Left colon (tissue), 2 donors: ENCODE measurements around the gene ABCC10. TPM values are rescaled to one million over a fixed set of nuclear protein-coding genes. Genes with fewer than 3 reads are reported as not detected.

ENCODE experiments used
- ATAC-seq: fragments of 200-7000 bp; cut with Tn5 transposase; one replicate; pipeline ENCODE4 v1.9.1; 2020; ENCODE audit warnings: mild to moderate bottlenecking, moderate library complexity
- DNase-seq, 2 donors: peaks; one replicate each; pipeline ENCODE4 v3.0.0-alpha.2; 2020
- intact Hi-C, 2 donors: fragments of 100-400 bp; cut with DNase I in 1 of 2; cut with micrococcal nuclease in 1 of 2; formaldehyde crosslinking; loops; one replicate each; pipeline versions ENCODE4 v1.11.2 to v1.14.0; 2022; cut with DNase I, micrococcal nuclease
- total RNA-seq, 2 donors: library from RNA; stranded (reverse); fragmentation: NEBNext Ultra II Directional; extraction: Animal tissue kit (Norgen Biotek cat#: 25700); gene quantifications; one replicate each; pipeline ENCODE4 v1.2.1, GENCODE V29; 2021
- donor health status: DM: no; HTN: no; CAD: no.
- donor health status: DM: yes; HTN: yes; CAD: no.

ABCC10 gene
- total RNA-seq, 2 donors from 2014 or later, result 32.1 to 34.6 TPM

DNA sequence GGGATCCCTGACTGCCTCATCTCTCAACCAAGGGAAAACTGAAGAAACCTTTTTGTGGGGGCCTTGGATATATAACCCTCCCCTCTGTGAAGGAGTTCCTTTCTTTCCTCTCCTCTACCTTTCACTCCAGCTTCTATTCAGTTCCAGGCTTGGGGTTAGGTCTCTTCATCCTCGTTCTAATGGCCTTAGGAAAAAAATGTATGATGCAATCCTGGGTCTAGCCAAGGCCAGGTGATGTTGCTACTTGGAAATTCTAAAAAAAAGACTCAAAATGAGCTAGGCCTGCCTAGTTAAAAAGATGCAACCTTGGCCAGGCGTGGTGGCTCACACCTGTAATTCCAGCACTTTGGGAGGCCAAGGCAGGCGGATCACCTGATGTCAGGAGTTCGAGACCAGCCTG lies 7.6 kb downstream of the ABCC10 start:
- ATAC-seq, result no peak
- DNase-seq, result no peak
- intact Hi-C loops, result no loop called here

- DNase-seq, result no peak
- no peak for ATAC-seq
- intact Hi-C loops, result no loop called here
These were observed 8.5 kb downstream of the ABCC10 start for GRCh38 chr6:43435682-43436437.

- DNase-seq, result peak; percentile 25 to 56
- ATAC-seq, result peak; percentile 79
- intact Hi-C loops, result no loop called here
These were observed 9.4 kb downstream of the ABCC10 start for GRCh38 chr6:43436577-43437282.

DNA sequence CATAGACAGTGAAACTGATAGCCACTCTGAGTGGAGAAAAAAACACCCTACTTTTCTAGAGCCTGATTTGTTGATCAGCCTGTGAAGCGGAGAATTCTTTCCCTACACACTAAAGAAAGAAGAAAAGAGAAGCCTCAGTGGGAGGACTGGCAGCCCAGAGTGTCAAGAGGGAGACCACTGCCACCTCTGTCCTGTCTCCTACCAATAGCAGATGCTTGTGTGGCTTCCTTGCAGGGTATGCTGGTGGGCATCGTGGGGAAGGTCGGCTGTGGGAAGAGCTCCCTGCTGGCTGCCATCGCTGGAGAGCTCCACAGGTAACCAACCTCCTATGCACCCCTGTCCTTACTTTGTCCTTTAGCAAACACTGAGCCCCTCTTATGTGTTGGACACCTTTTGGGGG lies 10.4 kb downstream of the ABCC10 start:
- no peak for DNase-seq
- no peak for ATAC-seq
- intact Hi-C loops, result no loop called here

DNA sequence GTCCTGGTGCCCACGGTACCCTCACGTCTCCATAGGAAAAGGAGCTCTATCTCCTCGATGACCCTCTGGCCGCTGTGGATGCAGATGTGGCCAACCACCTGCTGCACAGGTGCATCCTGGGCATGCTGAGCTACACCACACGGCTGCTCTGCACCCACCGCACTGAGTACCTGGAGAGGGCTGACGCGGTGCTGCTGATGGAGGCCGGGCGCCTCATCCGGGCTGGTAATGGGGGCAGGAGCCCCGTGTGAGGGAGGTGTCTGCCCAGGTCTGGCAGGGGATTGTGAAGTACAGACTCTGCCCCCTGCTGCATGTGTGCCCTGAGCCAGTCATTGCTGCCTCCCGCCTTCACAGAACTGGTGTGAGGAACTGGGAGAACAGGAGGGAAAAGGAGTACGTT lies 15.6 kb downstream of the ABCC10 start:
- ATAC-seq, result no peak
- intact Hi-C loops, result no loop called here
- no peak for DNase-seq

DNA sequence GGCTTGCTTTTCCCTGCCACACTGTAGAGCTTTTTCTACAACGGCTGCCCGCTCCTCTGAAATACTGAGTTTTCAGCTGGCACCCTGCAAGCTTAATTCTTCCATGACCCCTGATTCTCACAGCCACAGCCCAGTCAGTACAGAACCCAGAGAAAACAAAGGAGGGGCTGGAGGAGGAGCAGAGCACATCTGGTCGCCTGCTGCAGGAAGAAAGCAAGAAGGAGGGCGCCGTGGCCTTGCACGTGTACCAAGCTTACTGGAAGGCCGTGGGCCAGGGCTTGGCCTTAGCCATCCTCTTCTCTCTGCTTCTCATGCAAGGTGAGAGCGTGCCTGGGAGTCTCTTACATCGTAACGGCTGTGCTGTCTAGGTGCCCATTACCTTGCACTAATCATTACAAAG lies 16.7 kb downstream of the ABCC10 start:
- DNase-seq (no peak), ATAC-seq (no peak)
- intact Hi-C loops, result no loop called here

DNA sequence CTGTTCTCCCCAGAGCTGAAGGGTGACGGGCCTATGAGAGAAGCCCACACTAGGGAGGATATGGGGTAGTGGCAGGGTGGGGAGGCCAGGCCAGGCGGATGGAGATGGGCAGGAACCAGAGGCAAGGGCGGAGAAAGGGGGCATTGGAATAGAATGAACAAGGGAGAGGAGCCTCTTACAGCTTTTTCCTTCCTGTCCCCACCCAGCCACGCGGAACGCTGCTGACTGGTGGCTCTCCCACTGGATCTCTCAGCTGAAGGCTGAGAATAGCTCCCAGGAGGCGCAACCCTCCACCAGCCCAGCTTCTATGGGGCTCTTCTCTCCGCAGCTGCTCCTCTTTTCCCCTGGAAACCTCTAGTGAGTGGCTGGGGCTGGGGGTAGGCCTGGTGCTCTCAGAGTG lies 17.2 kb downstream of the ABCC10 start:
- intact Hi-C loops, result no loop called here
- ATAC-seq (no peak), DNase-seq (no peak)

DNA sequence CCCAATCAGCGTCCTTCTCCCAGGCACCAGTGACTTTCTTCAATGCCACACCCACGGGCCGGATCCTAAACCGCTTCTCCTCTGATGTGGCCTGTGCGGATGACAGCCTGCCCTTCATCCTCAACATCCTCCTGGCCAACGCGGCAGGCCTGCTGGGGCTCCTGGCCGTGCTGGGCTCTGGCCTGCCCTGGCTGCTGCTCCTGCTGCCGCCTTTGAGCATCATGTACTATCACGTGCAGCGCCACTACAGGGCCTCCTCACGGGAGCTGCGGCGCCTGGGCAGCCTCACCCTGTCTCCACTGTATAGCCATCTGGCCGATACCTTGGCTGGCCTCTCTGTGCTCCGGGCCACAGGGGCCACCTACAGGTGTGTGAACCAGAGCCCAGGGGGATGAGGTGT lies 18.2 kb downstream of the ABCC10 start:
- ATAC-seq, result no peak
- intact Hi-C loops, result no loop called here
- DNase-seq, result no peak

GRCh38 chr6:43447604-43448003 lies 20.3 kb downstream of the ABCC10 start:
- ATAC-seq, result no peak
- DNase-seq, result no peak
- intact Hi-C loops, result no loop called here

DNA sequence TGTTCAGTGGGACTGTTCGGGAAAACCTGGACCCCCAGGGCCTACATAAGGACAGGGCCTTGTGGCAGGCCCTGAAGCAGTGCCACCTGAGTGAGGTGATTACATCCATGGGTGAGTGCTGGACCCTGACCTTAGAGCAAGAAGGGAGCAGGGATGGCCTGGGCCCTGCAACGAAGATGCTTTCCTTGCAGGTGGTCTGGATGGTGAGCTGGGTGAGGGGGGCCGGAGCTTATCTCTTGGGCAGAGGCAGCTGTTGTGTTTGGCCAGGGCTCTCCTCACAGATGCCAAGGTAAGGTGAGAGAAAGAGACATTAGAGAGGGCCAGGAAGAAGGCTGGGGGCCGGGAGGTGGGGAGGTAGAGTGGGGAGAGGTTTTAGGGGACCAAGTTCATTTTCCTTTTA lies 21.6 kb downstream of the ABCC10 start:
- DNase-seq, result no peak
- ATAC-seq, result no peak
- intact Hi-C loops, result no loop called here

DNA sequence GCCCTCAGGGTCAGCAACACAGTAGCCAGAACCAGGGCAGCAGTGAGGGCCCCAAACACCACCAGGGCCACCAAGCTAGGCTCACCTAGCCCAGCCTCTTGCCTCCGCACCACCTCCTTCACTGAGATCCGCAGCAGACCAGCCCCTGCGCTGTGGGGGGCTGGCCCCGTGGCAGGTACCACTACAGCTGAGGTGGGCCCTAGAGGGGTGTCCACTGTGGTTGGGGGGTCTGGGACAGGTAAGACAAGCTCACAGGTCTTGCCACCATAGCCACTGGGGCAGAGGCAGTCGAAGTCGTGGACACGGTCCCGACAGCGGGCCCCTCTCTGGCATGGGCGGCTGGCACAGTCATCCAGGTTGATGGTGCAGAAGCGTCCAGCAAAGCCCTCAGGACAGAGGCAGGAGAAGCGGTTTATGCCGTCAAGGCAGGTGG lies 23.4 kb downstream of the ABCC10 start:
- intact Hi-C loops, result loop anchor here (5.0 to 10.0 kb wide), 2 partner anchors 47 to 54 kb away; no protein-coding TSS in a partner anchor

GRCh38 chr6:43451348-43451747 lies 24.0 kb downstream of the ABCC10 start:
- DNase-seq, result no peak
- intact Hi-C loops, result loop anchor here (5.0 to 10.0 kb wide), 2 partner anchors 46 to 53 kb away; no protein-coding TSS in a partner anchor

More for the DNA sequence above, 23.4 kb downstream of the ABCC10 start:
- no peak for ATAC-seq
- no peak for DNase-seq

DNA sequence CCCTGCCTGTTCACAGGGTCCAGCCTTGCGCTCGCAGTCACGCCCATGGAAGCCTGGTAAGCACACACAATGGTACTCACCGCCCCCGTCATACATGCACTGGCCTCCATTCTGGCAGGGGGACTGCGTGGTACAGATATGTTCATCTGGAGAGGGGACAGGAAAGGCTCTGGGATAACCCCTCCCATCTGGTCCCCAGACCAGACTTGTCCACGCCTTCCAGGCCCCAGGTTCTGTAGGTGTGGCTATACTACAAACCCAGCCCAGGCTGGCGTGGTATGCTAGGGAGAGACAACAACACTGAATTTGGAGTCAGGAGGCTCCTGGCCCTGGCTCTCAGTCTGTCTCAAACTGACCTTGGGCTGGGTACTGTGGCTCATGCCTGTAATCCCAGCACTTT lies 24.6 kb downstream of the ABCC10 start:
- DNase-seq (no peak), ATAC-seq (no peak)
- intact Hi-C loops, result loop anchor here (5.0 to 10.0 kb wide), 2 partner anchors 45 to 53 kb away; no protein-coding TSS in a partner anchor

More at GRCh38 chr6:43451348-43451747, 24.0 kb downstream of the ABCC10 start:
- ATAC-seq, result no peak

DNA sequence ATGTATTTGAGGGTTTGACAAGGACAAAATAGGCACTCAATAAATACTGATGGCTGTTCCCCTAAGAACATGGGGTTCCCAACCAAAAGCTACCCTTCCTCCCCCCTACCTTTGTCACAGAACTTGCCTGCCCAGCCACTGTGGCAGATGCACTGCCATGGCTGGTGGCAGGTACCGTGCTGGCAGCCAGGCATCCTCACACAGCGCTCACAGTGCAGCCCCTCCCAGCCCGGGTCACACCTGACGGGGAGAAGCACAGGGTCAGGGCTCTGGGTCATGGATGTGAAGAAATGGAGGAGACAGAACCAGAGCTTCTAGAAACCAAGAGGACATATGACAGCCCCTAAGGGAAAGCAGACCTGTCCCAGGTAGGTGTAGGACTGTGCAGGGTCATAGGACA lies 25.6 kb downstream of the ABCC10 start:
- intact Hi-C loops, result loop anchor here (5.0 to 10.0 kb wide), 2 partner anchors 44 to 52 kb away; no protein-coding TSS in a partner anchor
- DNase-seq, result no peak
- ATAC-seq, result no peak

DNA sequence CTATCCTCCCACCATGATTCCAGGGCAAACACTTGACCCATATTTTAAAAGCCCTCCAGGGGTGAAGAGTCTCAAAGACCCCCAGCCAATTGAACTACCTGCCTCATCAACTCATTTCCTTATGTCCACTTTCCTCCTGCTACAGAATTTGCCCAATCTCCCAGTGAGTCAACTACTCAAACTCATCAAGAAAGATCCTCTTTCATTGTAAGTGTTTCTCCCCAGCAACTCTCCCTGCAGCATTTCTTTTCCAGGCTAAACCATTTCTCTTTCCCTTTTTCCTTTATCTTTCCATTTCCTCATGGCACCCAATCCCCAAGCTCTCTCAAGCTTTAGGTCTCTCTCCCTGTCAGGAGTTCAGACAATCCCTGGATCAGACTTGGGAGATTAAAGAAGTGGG lies 26.5 kb downstream of the ABCC10 start:
- no peak for DNase-seq
- intact Hi-C loops, result loop anchor here (5.0 to 10.0 kb wide), 2 partner anchors 43 to 51 kb away; no protein-coding TSS in a partner anchor
- ATAC-seq, result no peak

GRCh38 chr6:43454290-43454695 lies 27.0 kb downstream of the ABCC10 start:
- DNase-seq, result no peak
- ATAC-seq, result peak; percentile 28
- intact Hi-C loops, result loop anchor here (5.0 to 10.0 kb wide), 2 partner anchors 43 to 51 kb away; no protein-coding TSS in a partner anchor

- DNase-seq (peak; percentile 72 to 88), ATAC-seq (peak; percentile 89)
- intact Hi-C loops, result loop anchor here (5.0 to 10.0 kb wide), 2 partner anchors 42 to 50 kb away; no protein-coding TSS in a partner anchor
These were observed 27.6 kb downstream of the ABCC10 start for GRCh38 chr6:43454696-43455530.

GRCh38 chr6:43455531-43456428 lies 28.4 kb downstream of the ABCC10 start, which contains the start of gene DLK2:
DLK2 (minus strand) TSS chr6:43455548; CDS start chr6:43454825, 723 bp downstream.
- intact Hi-C loops, result loop anchor here in 1 of 2 donors (10.0 kb wide), 1 partner anchor 49 kb away; no protein-coding TSS in a partner anchor
- DNase-seq, result peak in 1 of 2 donors; percentile 46
- ATAC-seq, result peak; percentile 52
